Stimulated activated CD4-positive, alpha-beta T cell treated with anti-CD3 and anti-CD28 coated beads, TNF-alpha, amount 100 ng/mL, for 1 hour (primary cell): Measurements from ENCODE around the gene C6orf120.

Experiments
- DNase-seq, 3 donors: peaks; one replicate each; pipeline ENCODE4 v3.0.0-alpha.2; 2020; ENCODE audit warnings: low read depth in 3 of 3, low spot score in 1 of 3

Gene C6orf120

DNA sequence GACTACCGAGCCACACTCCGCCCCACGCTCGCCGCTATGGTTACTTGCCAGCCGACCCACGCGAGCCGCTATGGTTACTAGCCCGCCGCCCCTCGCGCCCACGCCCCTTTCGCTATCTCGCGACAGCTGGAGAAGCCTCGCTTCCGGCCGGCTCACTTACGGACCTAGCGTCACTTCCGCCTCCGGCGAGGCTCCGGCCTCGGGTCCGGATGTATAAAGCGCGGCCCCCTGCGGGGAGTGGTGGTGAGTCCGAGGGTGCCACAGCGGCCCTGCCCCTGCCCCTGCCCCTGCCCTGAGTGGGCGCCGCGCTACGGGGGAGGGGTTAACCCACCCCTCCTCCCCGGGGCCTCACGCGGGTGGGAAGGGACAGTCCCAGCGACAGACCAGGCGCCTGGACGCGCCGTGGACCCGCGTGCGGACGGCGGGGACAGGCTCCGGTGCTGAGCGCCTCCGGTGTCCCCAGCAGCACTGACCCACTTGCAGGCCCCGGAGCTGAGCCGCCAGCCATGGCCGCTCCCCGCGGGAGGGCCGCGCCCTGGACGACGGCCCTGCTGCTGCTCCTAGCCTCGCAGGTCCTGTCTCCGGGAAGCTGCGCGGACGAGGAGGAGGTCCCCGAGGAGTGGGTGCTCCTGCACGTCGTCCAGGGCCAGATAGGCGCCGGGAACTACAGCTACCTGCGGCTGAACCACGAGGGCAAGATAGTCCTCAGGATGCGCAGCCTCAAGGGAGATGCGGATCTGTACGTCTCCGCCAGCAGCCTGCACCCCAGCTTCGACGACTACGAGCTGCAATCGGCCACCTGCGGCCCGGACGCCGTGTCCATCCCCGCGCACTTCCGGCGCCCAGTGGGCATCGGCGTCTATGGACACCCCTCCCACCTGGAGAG lies at the start of gene C6orf120, which contains the start of gene WDR27:
Gene C6orf120, plus strand, starts transcription at position 173 of the 886 bp plus-strand sequence. Its CDS starts 334 bp downstream, at position 507.
Gene WDR27, minus strand, starts transcription at position 76 of the 886 bp plus-strand sequence. CDS start 13,024 bp downstream, outside the sequence.
- peak; percentile 88 to 97 (median 94) for DNase-seq

DNA sequence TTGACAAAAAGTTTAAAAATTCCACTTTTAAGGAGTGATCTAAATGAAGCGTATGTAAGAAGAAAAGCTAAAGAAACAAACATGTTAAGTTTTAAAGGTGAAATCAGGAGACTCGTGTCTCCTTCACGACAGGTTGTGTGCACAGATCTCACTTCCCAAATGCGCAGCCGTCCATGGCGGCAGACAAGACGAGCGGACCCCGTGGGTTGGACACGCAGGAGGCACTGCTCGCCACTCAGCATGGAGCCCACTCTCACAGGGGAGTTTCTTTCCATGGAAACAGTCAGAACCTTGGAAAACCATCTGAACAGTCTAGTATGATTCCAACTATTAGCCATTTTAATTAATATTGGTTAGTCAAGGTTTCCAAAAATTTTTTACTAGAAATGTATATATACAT lies 49.0 kb upstream of the C6orf120 start:
- DNase-seq = no peak

DNA sequence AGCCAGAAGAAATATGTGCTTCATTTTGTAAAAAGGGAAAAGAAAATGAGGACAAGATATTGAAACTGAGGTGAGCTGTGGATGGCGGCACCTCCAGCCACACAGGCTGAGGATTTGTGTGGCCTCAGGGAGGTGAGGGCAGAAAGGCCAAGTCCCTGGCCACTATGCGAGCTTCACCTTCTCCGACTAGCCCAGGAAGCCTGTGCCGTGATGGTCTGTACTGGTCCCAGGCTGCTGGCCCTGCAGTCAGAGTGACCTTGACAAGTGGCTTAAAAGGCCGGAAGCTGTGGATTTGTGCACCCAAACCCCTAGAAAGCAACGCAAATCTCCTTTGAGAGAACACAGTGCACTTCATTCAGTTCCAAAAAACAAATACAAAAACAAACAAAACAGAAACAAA lies 48.2 kb upstream of the C6orf120 start:
- no peak for DNase-seq

DNA sequence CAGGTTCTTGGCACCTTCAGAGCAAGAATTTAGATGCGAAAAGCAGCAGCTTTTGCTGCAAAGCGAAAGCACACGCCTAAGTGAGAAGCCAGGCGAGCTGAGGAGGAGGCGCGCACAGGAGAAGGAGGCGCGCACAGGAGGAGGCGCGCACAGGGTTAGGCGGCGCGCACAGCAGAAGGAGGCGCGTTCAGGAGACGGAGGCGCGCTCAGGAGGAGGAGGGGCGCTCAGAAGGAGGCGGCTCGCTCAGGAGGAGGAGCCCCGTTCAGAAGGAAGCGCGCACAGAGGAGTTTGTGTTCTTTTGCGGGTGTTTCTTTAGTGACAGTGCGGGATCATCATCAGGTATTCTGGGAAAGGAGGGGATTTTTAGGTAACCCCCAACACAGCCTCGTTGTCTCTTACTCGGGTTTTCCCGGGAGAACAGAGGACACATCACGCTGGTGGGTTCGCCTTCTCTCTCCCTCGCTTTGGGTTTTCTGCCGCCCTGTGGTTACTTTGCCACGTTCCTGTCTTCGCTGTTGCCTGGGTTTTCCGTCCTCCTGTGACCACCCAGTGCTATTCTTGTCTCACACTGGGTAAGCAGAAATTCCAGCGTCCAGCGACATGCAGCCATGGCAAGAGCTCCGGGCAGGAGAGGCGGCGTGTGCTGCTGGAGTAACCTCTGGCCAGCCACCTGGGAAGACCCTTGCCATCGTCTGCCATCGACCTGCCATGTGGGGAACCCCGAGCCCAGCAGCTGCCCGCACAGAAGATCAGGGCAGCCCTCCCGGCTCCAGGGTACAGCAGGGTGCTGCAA lies 47.1 kb upstream of the C6orf120 start:
- DNase-seq = peak; percentile 36 to 45 (median 38)

DNA sequence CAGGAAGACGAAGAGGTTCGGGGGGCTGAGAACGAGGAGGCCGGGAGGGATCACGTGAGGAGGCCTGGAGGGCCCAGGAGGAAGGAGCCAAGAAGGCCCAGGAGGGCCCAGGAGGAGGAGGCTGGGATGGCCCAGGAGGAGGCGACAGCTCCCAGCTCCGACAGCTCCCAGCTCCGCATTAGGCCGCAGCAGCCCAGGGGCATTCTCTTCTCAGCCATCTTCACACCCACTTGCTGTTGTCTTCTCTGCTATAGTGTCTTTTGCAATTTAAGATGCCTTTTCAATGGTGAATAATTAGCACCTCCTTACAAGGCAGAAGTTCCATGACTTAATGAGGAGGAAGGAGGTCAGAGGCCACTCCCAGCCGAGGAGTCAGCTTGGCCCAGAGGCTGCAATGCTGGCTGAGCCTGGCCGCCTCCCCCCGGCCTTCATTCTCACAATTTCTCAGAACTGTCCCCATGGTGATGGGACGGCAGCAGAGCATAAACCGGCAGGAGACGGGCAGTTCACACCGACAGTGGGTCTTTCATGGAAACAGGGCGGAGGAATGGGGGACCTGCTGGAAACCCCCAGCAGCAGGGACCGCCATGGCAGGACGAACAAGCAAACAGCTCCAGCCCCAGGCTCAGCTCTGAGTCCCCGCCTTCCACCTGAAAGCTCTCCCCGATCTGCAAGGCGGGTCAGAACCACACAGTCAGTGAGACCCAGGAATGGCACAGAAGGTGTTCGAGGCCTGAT lies 45.2 kb upstream of the C6orf120 start:
- DNase-seq = no peak

DNA sequence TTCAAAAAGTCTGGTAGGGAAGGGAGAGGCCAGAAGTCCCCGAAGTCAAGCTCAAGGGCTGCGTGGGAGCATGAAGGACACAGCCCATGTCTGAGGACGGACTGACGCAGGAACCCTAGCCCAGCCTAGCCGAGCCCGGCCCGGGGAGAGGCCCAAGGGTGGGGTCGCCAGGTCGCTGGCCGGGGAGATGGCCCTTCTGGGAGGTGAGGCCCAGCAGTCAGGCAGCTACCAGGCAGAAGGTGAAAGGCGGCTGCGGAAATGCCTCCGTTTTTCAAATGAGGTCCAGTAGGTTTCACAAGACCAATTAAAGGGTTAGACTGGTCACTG lies 44.7 kb upstream of the C6orf120 start:
- no peak for DNase-seq

DNA sequence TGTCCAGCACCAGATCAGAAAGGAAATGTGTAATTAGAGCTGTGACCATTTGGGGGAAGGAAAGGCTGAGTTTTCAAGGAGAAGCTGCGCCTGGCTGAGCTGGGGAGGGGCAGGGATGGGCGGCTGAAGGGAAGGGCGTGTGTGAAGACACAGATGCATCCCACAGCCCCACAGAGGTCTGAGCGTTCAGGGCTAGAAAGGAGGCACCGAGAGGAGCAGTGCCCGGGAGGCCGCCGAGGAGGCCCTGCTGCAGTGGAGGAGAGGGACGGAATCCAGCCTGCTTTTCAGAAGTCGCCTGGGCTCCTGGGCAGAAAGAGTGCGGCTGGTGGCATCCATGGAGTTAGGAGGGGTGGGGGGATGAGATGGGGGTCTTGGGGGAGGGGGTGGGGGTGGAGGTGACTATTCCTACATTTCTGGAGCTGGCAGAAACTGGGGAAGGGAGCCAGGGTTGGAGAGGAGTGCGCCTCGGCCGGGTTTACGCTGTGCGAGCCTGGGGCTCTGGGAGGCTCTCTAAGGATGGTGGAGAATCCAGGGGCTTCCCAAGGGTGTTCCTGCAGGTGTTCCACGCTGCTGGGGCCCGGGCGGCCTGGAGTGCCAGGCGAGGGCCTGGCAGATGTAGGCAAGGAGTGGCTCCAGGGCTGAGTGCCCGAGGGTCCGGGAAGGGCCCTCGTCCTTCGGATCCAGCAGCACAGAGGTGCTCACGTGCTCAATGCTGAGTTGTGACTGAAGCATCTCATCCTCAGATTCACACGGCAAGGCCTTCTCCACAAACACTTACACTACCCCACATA lies 41.9 kb upstream of the C6orf120 start:
- no peak for DNase-seq

DNA sequence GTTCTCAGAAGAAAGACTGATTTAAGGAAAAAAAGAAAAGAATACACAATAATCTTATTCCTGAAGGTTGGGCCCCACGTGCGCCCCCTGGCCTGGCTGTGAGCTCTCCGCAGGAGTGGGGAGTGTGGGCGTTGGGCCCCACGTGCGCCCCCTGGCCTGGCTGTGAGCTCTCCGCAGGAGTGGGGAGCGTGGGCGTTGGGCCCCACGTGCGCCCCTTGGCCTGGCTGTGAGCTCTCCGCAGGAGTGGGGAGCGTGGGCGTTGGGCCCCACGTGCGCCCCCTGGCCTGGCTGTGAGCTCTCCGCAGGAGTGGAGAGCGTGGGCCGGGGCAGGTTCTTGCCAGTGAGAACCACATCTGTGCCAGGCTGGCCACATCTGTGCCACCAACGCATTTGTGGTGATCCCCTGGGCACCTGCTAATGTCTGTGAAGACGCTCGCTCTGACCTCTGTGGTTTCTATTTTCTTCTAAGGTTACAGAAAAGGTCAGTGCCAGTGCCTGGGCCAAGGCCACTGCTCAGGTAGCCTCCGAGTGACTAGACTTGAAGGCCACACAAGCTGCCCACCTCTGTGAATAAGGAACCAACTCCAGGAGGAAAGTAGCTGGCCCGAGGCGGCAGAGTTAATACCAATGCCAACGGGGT lies 41.1 kb upstream of the C6orf120 start:
- no peak for DNase-seq

DNA sequence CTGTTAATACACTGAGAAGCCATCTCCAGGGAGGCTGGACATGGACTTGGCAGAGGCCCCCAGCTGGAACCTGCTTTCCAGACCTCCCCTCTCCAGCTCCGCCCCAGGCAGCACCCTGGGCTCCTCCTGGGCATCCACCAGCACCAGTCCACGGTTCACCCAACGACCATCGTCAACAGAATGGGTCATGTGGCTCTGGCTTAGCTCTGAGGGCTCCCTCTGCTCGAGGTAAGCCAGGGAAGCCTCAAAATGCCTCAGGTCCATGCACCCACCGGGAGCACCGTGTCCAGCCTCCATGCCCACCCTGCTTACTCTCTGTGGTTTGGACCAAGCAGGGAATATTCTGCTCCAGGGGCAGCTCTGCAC lies 40.6 kb upstream of the C6orf120 start:
- DNase-seq = no peak

DNA sequence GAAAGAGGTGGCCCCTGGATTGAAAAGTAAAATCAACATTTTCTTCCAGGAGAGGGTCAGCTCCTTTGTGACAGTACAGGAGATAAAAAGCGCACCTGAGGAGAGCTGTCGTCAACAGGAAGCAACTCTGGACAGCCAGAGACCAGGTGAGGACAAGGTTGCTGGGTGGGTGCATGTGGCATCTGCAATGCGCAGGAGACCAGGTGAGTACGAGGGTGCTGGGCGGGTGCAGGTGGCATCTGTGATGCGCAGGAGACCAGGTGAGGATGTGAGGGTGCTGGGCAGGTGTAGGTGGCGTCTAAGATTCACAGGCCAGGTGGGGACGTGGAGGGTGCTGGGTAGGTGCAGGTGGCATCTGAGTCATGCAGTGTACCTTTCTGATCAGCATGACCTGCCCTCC lies 38.5 kb upstream of the C6orf120 start:
- DNase-seq = no peak

DNA sequence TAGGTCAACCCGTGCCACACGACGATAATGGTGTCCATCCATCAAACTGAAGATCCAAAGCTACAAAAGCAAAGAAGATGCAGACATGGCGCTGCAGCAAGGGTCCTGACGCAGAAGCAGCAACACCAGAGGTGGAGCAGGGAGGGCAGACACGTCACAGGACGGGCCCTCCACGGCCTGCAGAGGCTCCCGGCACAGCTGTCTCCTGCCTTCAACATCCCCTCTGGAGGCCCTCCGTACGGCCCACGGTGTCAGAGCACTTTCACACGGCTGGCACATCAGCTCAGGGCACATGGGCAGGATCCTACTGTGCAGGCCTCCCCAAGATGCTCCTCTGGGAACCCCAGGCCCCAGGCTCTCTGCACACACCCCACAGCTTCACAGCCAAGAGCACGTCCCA lies 37.7 kb upstream of the C6orf120 start:
- no peak for DNase-seq

DNA sequence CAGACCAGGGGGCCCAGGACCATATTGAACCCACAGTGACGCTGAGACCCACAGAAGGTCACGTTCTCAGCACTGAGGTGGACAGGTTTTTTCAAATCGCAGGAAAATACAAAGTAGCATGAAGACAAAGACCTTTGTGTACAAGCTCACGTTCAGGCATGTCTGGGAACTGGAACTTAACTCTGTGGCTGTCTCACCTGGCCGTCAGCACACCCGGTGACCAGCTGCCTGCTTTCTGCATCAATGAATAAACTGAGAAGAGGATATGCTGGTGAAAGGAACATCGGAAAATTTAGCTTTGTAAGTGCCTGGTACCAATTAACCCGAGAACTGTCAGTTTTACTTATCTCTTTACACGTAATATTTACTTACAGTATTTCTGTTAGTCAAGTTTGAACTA lies 36.6 kb upstream of the C6orf120 start:
- DNase-seq = no peak

DNA sequence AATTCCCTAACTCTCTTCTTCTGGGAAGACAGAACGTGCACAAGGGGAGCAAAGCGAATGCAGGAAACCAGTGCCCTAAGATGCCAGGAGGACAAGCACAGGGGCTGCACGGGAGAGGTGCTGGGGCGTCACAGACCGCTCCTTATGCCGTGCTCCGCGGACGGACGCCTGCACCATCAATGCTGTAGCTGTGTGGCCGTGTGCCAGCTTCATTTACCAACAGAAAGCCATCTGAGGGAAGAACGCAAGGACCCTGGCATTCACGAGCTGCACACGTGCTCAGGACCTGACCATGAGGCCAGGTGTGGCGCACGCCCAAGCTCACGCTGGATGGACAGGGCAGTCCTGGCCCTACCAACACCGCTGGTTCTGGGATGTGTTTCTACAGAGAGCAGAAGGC lies 35.5 kb upstream of the C6orf120 start:
- DNase-seq = no peak

DNA sequence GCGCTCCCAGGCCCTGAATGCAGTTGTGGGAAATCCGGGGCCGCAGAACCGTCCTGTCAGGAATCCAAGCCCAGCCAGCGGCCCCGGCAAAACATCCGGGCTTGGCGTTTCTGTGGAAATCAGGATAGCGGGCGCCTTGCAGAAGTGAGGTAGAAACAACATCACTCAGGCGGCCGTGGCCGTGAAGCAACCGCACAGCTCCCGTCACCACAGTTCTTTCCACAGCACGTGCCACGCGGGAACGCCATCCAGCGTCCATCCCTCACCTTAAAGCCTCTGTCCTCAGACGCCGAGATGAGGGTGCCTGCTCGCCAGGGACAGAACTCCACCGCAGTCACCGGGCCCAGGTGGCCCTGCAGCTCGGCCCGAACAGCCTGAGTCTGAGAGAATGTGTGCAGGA lies 34.2 kb upstream of the C6orf120 start:
- no peak for DNase-seq

DNA sequence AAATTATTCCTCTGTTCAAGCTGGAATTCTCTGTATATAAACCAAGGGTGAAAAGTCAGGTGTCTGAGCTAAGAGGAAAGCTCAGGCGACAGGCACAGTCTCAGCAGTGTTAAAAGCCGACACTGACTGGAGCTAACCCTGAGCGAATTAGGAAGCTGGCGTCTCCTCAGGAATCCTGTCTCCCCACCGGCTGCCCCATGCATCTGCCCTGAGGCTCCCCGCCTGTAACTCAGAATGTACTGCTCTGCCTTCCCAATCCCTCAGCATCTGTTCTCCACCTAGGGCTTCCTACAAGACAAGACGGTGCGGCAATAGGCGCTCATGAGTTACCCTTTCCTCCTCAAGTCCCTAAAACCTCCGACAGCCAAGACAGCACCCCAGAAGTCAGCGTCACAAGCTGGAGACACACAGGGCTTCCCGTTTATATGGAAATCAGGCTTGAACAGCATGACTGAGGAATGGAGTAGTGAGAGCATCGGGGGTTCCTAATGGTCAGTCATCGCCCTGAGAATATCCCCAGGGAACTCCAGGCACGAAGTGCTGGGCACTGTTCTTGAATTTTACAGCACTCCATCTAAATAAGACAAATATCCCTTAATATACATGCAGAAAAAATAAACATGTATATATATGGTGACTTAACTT lies 33.6 kb upstream of the C6orf120 start:
- no peak for DNase-seq

DNA sequence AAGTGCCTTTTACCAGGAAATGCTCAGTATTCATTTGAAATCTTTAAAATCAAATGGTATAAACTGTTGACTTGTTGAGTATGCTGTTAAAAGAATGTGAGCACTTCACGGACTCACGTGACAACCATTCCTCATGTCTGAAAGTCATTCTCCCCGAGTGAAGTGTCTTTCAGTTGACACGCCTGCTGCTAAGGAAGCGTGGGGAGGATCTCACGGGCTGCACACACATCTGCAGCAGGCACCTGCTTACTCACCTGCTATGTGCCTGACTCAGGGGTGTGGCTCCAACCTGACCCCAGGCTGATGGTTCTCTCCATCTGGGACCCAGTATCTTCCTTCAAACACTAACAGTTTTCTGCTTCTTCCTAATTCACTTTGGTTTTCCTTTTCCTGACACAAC lies 32.8 kb upstream of the C6orf120 start:
- DNase-seq = no peak

DNA sequence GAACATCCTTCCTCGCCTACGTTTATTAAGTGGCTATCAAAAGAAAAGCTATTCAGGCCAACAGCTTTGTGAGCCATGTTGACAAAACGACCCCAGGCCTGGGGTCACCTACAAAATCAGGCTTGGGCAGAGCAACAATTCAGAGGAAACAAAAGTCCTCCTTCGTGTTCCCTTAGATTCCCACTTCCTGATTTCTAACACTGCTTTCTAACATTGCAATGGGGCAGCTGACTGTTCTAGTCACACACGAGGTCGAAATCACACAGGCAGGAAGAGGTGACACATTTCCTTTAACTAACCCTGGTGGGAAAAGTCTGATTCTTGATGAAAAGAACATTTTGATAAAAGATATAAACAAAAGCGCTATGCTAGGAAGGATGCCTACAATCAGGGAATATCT lies 32.0 kb upstream of the C6orf120 start:
- DNase-seq = no peak

DNA sequence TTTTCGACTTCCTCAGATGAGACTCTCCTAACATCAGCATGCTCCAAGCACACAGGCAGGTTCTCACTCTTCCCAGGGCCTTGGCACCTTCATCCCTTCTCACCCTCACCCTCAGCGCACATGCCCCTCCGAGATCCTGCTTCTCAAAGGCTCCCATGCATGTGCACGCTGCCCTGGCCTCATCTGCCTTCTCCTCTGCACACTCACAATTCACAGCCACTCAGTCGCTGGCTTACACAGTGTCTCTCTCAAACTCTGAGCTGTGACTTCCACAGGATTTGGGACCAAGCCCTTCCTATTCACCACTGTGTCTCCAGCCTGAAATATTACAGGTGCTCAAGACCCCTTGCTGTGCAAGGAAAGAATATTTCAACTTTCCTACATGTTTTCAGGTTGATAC lies 30.4 kb upstream of the C6orf120 start:
- no peak for DNase-seq

DNA sequence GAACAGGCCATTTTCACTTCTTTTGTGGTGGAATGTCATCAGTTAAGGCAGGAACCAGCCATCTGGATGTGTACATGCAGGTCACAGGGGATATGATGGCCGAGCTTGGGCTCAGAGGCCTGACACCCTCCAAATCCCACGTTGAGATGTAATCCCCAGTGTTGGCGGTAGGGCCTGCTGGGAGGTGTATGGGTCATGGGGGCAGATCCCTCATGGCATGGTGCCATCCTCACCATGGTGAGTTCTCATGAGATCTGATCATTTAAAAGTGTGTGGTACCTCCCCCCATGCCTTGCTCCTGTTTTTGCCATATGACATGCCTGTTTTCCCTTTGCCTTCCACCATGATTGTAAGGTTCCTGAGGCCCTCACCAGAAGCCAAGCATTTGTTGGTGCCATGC lies 26.9 kb upstream of the C6orf120 start:
- DNase-seq = no peak

DNA sequence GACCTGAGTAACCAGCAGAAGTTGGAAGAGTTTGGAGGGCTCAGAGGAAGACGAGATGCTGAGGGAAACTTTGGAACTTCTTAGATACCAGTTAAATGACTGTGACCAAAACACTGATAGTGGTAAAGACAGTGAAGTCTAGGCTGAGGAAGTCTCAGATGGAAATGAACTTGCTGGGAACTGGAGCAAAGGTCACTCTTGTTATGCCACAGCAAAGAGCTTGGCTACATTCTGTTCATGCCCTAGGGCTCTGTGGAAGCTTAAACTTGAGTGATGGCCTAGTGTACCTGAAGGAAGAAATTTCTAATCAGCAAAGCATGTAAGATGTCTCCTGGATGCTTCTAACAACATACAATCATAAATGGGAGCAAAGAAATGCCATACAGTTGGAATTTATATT lies 24.8 kb upstream of the C6orf120 start:
- DNase-seq = no peak
